HG03103 (cell line): Measurements from ENCODE around the gene ABCB11.
"Not testable (repeated sequence)": the region's sequence is repeated elsewhere in the genome, so short reads cannot be mapped to it uniquely, and the experiment has no call there.

Source experiments
- ATAC-seq: cut with Tn5 transposase; IDR thresholded peaks from one replicate; pipeline ENCODE4 v1.9.1; 2021; ENCODE audit warnings: low read depth; ENCODE audit not compliant: unreplicated experiment

The ABCB11 gene

GRCh38 chr2:169031202-169031601 is at the start of gene ABCB11:
ABCB11 (minus strand) TSS chr2:169031324; CDS start chr2:169018125, 13,199 bp downstream.
- ATAC-seq, result no peak

GRCh38 chr2:169080250-169081069 is 49.3 kb upstream of the ABCB11 start:
- peak; percentile 54 for ATAC-seq

- ATAC-seq, result no peak
Observed at GRCh38 chr2:169077674-169078240, 46.6 kb upstream of the ABCB11 start.

- ATAC-seq, result no peak
Observed at GRCh38 chr2:169073963-169074751, 43.0 kb upstream of the ABCB11 start.

- no peak for ATAC-seq
Observed at GRCh38 chr2:169073211-169073962, 42.3 kb upstream of the ABCB11 start.

GRCh38 chr2:169072163-169072925 is 41.2 kb upstream of the ABCB11 start:
- ATAC-seq, result peak; percentile 48

- ATAC-seq, result no peak
Observed at GRCh38 chr2:169071455-169071854, 40.3 kb upstream of the ABCB11 start.

GRCh38 chr2:169069833-169070232 is 38.7 kb upstream of the ABCB11 start:
- no peak for ATAC-seq

- no peak for ATAC-seq
Observed at GRCh38 chr2:169069341-169069740, 38.2 kb upstream of the ABCB11 start, which contains the start of gene DHRS9. DHRS9 (plus strand) TSS chr2:169069563; CDS start chr2:169081582, 12,019 bp downstream.

- no peak for ATAC-seq
Observed at GRCh38 chr2:169066897-169067296, 35.8 kb upstream of the ABCB11 start.

- no peak for ATAC-seq
Observed at GRCh38 chr2:169065864-169066517, 34.9 kb upstream of the ABCB11 start.

- no peak for ATAC-seq
Observed at GRCh38 chr2:169065422-169065821, 34.3 kb upstream of the ABCB11 start.

GRCh38 chr2:169064199-169064598 is 33.1 kb upstream of the ABCB11 start:
- not testable (repeated sequence) for ATAC-seq

- not testable (repeated sequence) for ATAC-seq
Observed at GRCh38 chr2:169054575-169054974, 23.5 kb upstream of the ABCB11 start.

GRCh38 chr2:169050476-169051240 is 19.5 kb upstream of the ABCB11 start:
- no peak for ATAC-seq

GRCh38 chr2:169049142-169049541 is 18.0 kb upstream of the ABCB11 start:
- ATAC-seq, result no peak

GRCh38 chr2:169047256-169048250 is 16.4 kb upstream of the ABCB11 start:
- no peak for ATAC-seq
